ENCODE measurements around the gene CIC.

GRCh38 chr19:42242512-42243409 lies 26.3 kb upstream of the CIC start, which contains the start of gene GSK3A:
- TF ChIP-seq, protein P1, sequence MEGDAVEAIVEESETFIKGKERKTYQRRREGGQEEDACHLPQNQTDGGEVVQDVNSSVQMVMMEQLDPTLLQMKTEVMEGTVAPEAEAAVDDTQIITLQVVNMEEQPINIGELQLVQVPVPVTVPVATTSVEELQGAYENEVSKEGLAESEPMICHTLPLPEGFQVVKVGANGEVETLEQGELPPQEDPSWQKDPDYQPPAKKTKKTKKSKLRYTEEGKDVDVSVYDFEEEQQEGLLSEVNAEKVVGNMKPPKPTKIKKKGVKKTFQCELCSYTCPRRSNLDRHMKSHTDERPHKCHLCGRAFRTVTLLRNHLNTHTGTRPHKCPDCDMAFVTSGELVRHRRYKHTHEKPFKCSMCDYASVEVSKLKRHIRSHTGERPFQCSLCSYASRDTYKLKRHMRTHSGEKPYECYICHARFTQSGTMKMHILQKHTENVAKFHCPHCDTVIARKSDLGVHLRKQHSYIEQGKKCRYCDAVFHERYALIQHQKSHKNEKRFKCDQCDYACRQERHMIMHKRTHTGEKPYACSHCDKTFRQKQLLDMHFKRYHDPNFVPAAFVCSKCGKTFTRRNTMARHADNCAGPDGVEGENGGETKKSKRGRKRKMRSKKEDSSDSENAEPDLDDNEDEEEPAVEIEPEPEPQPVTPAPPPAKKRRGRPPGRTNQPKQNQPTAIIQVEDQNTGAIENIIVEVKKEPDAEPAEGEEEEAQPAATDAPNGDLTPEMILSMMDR (IDR thresholded peaks at IDR 0.05) = peak in 2 of 7 experiments; percentile 19 to 22
- TF ChIP-seq POLR2A (IDR thresholded peaks at IDR 0.05) = peak; percentile 92 to 99 (median 98)

Measured in body of pancreas (tissue), 4 donors.